Liver (tissue), 9 donors: Measurements from ENCODE around the gene CD82. TPM values are rescaled to one million over a fixed set of nuclear protein-coding genes. Genes with fewer than 3 reads are reported as not detected.

Experiments
- DNase-seq: peaks from one replicate; pipeline ENCODE4 v3.0.0-alpha.2; 2017; ENCODE audit warnings: low spot score
- H3K27ac ChIP-seq, 2 donors: one replicate each; pipeline ENCODE4 v1.7.0; 2013; ENCODE audit warnings: inconsistent platforms in 2 of 2, low read length in 2 of 2, control low read depth in 1 of 2, low read depth in 1 of 2, mild to moderate bottlenecking in 1 of 2
- H3K27me3 ChIP-seq, 4 donors: one replicate each; pipeline versions ENCODE4 v1.6.1 to v1.7.0; 2013; ENCODE audit warnings: low read length in 3 of 4, inconsistent platforms in 1 of 4, mild to moderate bottlenecking in 1 of 4, moderate library complexity in 1 of 4; ENCODE audit not compliant: control insufficient read depth in 4 of 4, insufficient read depth in 4 of 4
- H3K36me3 ChIP-seq, 4 donors: one replicate each; pipeline versions ENCODE4 v1.6.1 to v1.7.0; 2013; ENCODE audit warnings: low read length in 3 of 4, mild to moderate bottlenecking in 3 of 4, low read depth in 1 of 4, moderate library complexity in 1 of 4; ENCODE audit not compliant: control insufficient read depth in 4 of 4, insufficient read depth in 3 of 4
- H3K4me1 ChIP-seq, 4 donors: one replicate each; pipeline versions ENCODE4 v1.6.1 to v1.7.0; 2013; ENCODE audit warnings: low read length in 3 of 4, mild to moderate bottlenecking in 3 of 4, moderate library complexity in 1 of 4; ENCODE audit not compliant: control insufficient read depth in 4 of 4, insufficient read depth in 4 of 4
- H3K4me3 ChIP-seq, 3 donors: one replicate each; pipeline versions ENCODE4 v1.6.1 to v1.7.0; 2013; ENCODE audit warnings: low read length in 3 of 3, control low read depth in 1 of 3, low read depth in 1 of 3, mild to moderate bottlenecking in 1 of 3
- H3K9ac ChIP-seq, 2 donors: one replicate each; pipeline ENCODE4 v1.7.0; 2013; ENCODE audit warnings: low read length in 2 of 2, mild to moderate bottlenecking in 2 of 2, moderate library complexity in 2 of 2, control low read depth in 1 of 2, low read depth in 1 of 2
- H3K9me3 ChIP-seq, 4 donors: one replicate each; pipeline versions ENCODE4 v1.6.1 to v1.7.0; 2013; ENCODE audit warnings: low read length in 3 of 4; ENCODE audit not compliant: control insufficient read depth in 4 of 4
- EGR1 ChIP-seq, 2 donors: IDR thresholded peaks; 2 replicates each; pipeline ENCODE4 v1.6.1; 2016 to 2018; ENCODE audit warnings: antibody characterized with exemption in 2 of 2, low read depth in 2 of 2
- GABPA ChIP-seq, 2 donors: IDR thresholded peaks in 1 of 2; conservative IDR thresholded peaks in 1 of 2; 2 replicates each; pipeline ENCODE4 v1.6.1; 2016; ENCODE audit warnings: antibody characterized with exemption in 2 of 2, mild to moderate bottlenecking in 1 of 2, moderate library complexity in 1 of 2
- HNF4A ChIP-seq, 2 donors: conservative IDR thresholded peaks; 2 replicates each; pipeline ENCODE4 v1.6.1; 2016; ENCODE audit warnings: antibody characterized with exemption in 2 of 2, mild to moderate bottlenecking in 2 of 2
- JUND ChIP-seq, 2 donors: IDR thresholded peaks; 2 replicates each; pipeline ENCODE4 v1.6.1; 2016; ENCODE audit warnings: antibody characterized with exemption in 2 of 2
- MAX ChIP-seq: IDR thresholded peaks from 2 replicates; pipeline ENCODE4 v1.6.1; 2016; ENCODE audit warnings: antibody characterized with exemption
- RAD21 ChIP-seq, 2 donors: IDR thresholded peaks; 2 replicates each; pipeline ENCODE4 v1.6.1; 2016; ENCODE audit warnings: antibody characterized with exemption in 2 of 2, mild to moderate bottlenecking in 2 of 2
- RXRA ChIP-seq, 2 donors: IDR thresholded peaks; 2 replicates each; pipeline ENCODE4 v1.6.1; 2017 to 2018; ENCODE audit warnings: antibody characterized with exemption in 2 of 2, mild to moderate bottlenecking in 1 of 2
- TAF1 ChIP-seq: conservative IDR thresholded peaks from 2 replicates; pipeline ENCODE4 v1.6.1; 2016; ENCODE audit warnings: antibody characterized with exemption, mild to moderate bottlenecking
- WGBS: extraction: QIAGEN DNeasy Blood & Tissue Kit; methylation state at CpG from one replicate; pipeline ENCODE4 v1.1.7; 2013; 5-methylcytosine and 5-hydroxymethylcytosine counted together
- polyA plus RNA-seq, 2 donors: library from polyadenylated mRNA; stranded (reverse) in 1 of 2; unstranded in 1 of 2; fragments of 200-250 nt in 1 of 2; fragments of >200 nt in 1 of 2; fragmentation: Nextera tagmentation in 1 of 2; extraction: Ambion mirVana in 1 of 2; gene quantifications; one replicate each; pipeline versions ENCODE4 v1.2.1 to v1.2.3, GENCODE V29; 2013 to 2015
- total RNA-seq, 2 donors: library from RNA; depleted of rRNA; stranded (reverse); fragments of >200 nt; gene quantifications; one replicate each; pipeline ENCODE4 v1.2.3, GENCODE V29; 2014
- TF ChIP-seq, protein P1 (sequence below): IDR thresholded peaks from 2 replicates; pipeline ENCODE4 v1.6.1; 2016; ENCODE audit warnings: antibody characterized with exemption
- TF ChIP-seq, protein P2 (sequence below): fragments of 150-350 bp; IDR thresholded peaks from 2 replicates; pipeline ENCODE4 v1.5.1; 2017; ENCODE audit warnings: improper control_type of control experiment, low read depth, low read length; ENCODE audit not compliant: missing input control
- TF ChIP-seq, protein P3 (sequence below): IDR thresholded peaks from 2 replicates; pipeline ENCODE4 v1.6.1; 2016; ENCODE audit warnings: antibody characterized with exemption, mild to moderate bottlenecking
- donor health status: healthy.
- donor health status: healthy.
- donor health status: healthy.
- donor health status: healthy.
- donor health status: healthy.

Gene CD82
- total and polyA plus RNA-seq, 4 donors, result 27.4 to 82.6 (median 47.8) TPM

GRCh38 chr11:44578279-44578678 lies 12.8 kb downstream of the CD82 start:
- WGBS, result 87% methylated on average over 5 of the region's 5 CpGs
- TF ChIP-seq MAX, result no peak
- TF ChIP-seq JUND (IDR thresholded peaks at IDR 0.05), result no peak
- TF ChIP-seq RAD21 (IDR thresholded peaks at IDR 0.05), result no peak
- no peak for TF ChIP-seq TAF1
- no peak for TF ChIP-seq EGR1 (IDR thresholded peaks at IDR 0.05; ENCODE audit: low read depth in 2 of 2)
- TF ChIP-seq, protein P1, sequence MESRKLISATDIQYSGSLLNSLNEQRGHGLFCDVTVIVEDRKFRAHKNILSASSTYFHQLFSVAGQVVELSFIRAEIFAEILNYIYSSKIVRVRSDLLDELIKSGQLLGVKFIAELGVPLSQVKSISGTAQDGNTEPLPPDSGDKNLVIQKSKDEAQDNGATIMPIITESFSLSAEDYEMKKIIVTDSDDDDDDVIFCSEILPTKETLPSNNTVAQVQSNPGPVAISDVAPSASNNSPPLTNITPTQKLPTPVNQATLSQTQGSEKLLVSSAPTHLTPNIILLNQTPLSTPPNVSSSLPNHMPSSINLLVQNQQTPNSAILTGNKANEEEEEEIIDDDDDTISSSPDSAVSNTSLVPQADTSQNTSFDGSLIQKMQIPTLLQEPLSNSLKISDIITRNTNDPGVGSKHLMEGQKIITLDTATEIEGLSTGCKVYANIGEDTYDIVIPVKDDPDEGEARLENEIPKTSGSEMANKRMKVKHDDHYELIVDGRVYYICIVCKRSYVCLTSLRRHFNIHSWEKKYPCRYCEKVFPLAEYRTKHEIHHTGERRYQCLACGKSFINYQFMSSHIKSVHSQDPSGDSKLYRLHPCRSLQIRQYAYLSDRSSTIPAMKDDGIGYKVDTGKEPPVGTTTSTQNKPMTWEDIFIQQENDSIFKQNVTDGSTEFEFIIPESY, result no peak
- TF ChIP-seq, protein P2, sequence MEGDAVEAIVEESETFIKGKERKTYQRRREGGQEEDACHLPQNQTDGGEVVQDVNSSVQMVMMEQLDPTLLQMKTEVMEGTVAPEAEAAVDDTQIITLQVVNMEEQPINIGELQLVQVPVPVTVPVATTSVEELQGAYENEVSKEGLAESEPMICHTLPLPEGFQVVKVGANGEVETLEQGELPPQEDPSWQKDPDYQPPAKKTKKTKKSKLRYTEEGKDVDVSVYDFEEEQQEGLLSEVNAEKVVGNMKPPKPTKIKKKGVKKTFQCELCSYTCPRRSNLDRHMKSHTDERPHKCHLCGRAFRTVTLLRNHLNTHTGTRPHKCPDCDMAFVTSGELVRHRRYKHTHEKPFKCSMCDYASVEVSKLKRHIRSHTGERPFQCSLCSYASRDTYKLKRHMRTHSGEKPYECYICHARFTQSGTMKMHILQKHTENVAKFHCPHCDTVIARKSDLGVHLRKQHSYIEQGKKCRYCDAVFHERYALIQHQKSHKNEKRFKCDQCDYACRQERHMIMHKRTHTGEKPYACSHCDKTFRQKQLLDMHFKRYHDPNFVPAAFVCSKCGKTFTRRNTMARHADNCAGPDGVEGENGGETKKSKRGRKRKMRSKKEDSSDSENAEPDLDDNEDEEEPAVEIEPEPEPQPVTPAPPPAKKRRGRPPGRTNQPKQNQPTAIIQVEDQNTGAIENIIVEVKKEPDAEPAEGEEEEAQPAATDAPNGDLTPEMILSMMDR, result no peak
- no peak for TF ChIP-seq HNF4A (conservative IDR thresholded peaks at IDR 0.05)
- no peak for TF ChIP-seq GABPA (IDR thresholded peaks at IDR 0.05 in 1 of 2, conservative IDR thresholded peaks at IDR 0.05 in 1 of 2)
- Histone ChIP-seq H3K9ac (no peak overlapping the region), H3K4me1 (peaks cover 0 to 12% (median 3%) of the 10 kb centered on the region in 4 donors), H3K9me3 (no peaks in the 10 kb centered on the region), H3K36me3 (no peaks in the 10 kb centered on the region), H3K4me3 (no peak overlapping the region), H3K27me3 (no peaks in the 10 kb centered on the region), H3K27ac (no peak overlapping the region)
- no peak for DNase-seq

- H3K27ac ChIP-seq, result no peak overlapping the region
- no peak for DNase-seq
- 84% methylated on average over 6 of the region's 6 CpGs for WGBS
- H3K36me3 ChIP-seq, result no peaks in the 10 kb centered on the region
- no peak overlapping the region for H3K9ac ChIP-seq
- no peaks in the 10 kb centered on the region for H3K27me3 ChIP-seq
- H3K4me3 ChIP-seq, result no peak overlapping the region
- TF ChIP-seq RAD21 (IDR thresholded peaks at IDR 0.05), result no peak
- peaks cover 5 to 10% (median 7%) of the 10 kb centered on the region in 4 donors for H3K4me1 ChIP-seq
- no peaks in the 10 kb centered on the region for H3K9me3 ChIP-seq
These were observed 13.9 kb downstream of the CD82 start for GRCh38 chr11:44579302-44579761.

DNA sequence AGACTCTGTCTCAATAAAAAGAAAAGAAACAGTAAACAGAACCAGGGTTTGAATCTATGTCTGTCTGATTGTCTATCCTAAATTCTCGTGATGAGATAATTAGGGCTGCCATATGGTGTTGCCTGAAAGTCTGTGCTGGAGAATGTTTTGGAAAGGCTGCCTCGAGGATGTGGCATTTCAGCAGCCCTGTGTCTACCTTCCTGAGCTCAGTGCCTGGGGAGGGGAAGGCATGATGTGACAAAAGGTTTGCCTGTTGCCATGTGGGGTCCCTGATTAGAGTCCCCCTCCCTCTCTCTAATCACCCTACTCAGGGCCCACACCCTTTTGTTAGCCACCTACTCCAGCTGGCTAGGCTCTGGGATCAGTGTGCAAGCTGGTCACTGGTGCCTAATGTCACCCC lies 15.2 kb downstream of the CD82 start:
- H3K36me3 ChIP-seq, result no peaks in the 10 kb centered on the region
- no peak overlapping the region for H3K4me3 ChIP-seq
- no peaks in the 10 kb centered on the region for H3K27me3 ChIP-seq
- H3K27ac ChIP-seq, result no peak overlapping the region
- TF ChIP-seq GABPA (IDR thresholded peaks at IDR 0.05 in 1 of 2, conservative IDR thresholded peaks at IDR 0.05 in 1 of 2) (no peak), RXRA (IDR thresholded peaks at IDR 0.05) (no peak), EGR1 (IDR thresholded peaks at IDR 0.05; ENCODE audit: low read depth in 2 of 2) (no peak)
- TF ChIP-seq, protein P3, sequence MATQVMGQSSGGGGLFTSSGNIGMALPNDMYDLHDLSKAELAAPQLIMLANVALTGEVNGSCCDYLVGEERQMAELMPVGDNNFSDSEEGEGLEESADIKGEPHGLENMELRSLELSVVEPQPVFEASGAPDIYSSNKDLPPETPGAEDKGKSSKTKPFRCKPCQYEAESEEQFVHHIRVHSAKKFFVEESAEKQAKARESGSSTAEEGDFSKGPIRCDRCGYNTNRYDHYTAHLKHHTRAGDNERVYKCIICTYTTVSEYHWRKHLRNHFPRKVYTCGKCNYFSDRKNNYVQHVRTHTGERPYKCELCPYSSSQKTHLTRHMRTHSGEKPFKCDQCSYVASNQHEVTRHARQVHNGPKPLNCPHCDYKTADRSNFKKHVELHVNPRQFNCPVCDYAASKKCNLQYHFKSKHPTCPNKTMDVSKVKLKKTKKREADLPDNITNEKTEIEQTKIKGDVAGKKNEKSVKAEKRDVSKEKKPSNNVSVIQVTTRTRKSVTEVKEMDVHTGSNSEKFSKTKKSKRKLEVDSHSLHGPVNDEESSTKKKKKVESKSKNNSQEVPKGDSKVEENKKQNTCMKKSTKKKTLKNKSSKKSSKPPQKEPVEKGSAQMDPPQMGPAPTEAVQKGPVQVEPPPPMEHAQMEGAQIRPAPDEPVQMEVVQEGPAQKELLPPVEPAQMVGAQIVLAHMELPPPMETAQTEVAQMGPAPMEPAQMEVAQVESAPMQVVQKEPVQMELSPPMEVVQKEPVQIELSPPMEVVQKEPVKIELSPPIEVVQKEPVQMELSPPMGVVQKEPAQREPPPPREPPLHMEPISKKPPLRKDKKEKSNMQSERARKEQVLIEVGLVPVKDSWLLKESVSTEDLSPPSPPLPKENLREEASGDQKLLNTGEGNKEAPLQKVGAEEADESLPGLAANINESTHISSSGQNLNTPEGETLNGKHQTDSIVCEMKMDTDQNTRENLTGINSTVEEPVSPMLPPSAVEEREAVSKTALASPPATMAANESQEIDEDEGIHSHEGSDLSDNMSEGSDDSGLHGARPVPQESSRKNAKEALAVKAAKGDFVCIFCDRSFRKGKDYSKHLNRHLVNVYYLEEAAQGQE, result no peak
- no peaks in the 10 kb centered on the region for H3K9me3 ChIP-seq
- WGBS, result 87% methylated on average over 2 of the region's 2 CpGs
- DNase-seq, result no peak
- peaks cover 6 to 18% (median 16%) of the 10 kb centered on the region in 4 donors for H3K4me1 ChIP-seq
- no peak overlapping the region for H3K9ac ChIP-seq
